Activated CD8-positive, alpha-beta memory T cell treated with anti-CD3 and anti-CD28 coated beads, Interleukin-2, amount 50 U/mL, for 4 hours (primary cell): Measurements from ENCODE around the gene C1orf116.
A peak's percentile ranks its signal among the peaks of the same experiment; 100 is the strongest.

Experiments used
- DNase-seq: peaks from one replicate; pipeline ENCODE4 v3.0.0-alpha.2; 2020

The C1orf116 gene

DNA sequence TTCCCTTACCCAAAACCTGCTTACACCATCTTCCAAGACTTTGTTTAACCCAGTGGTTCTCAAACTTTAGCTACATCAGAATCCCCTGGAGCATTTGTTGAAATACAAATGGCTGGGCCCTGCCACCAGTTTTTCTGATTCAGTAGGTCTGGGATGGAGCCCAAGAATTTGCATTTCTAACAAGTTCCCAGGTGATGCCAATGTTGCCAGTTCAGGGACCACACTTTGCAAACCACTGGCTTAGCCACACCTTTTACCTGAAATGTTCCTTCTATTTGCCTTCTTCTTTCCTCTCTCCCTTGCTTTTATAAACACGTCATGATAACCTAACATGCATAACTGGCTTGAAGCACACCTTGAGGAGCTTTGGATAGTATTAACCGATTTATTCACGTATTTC lies 46.2 kb downstream of the C1orf116 start:
- no peak for DNase-seq

DNA sequence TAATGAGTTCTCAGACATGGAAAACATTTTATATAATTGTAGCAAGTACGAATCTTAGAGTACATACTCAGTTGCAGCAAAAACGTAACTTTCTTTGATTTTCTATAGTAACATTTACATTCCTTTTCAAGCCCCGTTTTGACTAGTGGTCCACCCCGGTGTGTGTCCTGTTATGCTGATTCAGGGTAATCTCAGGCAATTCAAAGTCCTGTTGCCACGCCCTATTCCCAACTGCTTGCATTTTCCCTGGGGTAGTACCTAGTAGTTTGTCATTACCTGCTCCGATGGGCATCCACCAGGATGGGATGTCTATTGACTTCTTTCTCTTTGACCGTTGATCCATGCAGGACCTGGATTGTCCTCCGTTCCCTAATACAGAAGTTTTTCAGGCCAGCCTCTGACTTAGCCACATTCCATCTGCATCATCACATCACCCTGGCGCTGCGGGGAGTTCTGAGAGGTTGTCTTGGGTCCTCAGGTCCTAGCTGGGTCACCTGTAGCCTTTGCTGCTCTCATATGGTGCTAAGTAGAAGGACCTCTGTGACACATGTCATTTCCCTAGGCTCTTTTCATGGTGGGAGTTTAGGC lies 47.3 kb downstream of the C1orf116 start:
- no peak for DNase-seq

GRCh38 chr1:206982216-206982615 lies 50.3 kb downstream of the C1orf116 start:
- peak; percentile 66 for DNase-seq

GRCh38 chr1:206979379-206980043 lies 53.0 kb downstream of the C1orf116 start:
- no peak for DNase-seq

DNA sequence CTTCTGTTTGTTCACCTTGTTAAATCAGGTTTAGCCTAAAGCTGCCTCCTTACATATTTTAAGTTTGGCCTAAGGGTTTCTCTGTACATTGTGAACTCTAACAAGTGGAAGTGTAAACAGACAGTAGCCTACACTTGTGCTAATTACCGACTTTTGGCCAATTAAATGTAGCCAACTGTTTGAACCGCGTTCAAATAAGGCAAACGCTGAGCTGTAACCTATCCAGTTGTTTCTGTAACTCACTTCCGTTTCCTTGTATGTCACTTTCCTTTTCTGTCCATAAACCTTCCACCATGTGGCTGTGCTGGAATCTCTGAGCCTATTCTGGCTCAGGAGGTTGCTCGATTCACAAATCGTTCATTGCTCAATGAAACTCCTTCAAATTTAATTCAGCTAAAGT lies 54.3 kb downstream of the C1orf116 start:
- DNase-seq = no peak

- no peak for DNase-seq
Measured at GRCh38 chr1:206975306-206975705, 57.2 kb downstream of the C1orf116 start.

- no peak for DNase-seq
Measured at GRCh38 chr1:206974140-206974539, 58.4 kb downstream of the C1orf116 start.

GRCh38 chr1:206972728-206973127 lies 59.8 kb downstream of the C1orf116 start:
- no peak for DNase-seq

DNA sequence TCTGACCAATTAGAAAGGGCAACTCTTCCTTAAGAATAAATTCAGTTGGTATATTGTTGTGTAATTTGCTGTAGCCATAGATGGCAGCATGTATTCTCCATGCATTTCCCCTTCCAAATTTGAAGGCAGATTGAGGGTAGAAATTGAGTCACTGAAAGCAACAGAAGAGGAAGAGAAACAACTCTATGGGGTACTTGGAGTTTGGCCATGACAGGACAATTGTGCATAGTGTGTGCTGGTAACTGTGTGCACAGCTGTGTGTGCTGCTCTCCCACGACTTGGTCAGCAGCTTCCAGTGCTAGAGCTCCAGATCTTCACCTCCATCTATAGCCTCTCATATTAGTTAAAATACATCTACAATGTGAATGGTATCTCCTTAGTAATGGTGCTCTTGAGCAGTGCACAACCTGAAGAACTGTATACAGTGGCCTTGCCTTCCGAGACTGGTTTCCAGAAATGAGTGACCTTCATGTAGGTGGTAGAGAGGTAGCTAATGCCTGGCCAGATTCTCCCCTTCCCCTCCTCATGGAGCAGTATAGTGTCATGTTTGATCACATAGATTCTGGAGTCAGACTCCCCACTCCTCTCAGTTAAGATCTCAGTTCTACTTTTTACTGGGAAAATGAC lies 61.4 kb downstream of the C1orf116 start:
- no peak for DNase-seq

- no peak for DNase-seq
Measured at GRCh38 chr1:206970446-206970845, 62.1 kb downstream of the C1orf116 start, which contains the start of gene FCAMR. Gene FCAMR, minus strand, starts transcription at chr1:206970460. Its CDS starts 335 bp downstream, at chr1:206970125.

- no peak for DNase-seq
Measured at GRCh38 chr1:206969090-206969489, 63.5 kb downstream of the C1orf116 start.
